Measurements from ENCODE around the gene USP20.

DNA sequence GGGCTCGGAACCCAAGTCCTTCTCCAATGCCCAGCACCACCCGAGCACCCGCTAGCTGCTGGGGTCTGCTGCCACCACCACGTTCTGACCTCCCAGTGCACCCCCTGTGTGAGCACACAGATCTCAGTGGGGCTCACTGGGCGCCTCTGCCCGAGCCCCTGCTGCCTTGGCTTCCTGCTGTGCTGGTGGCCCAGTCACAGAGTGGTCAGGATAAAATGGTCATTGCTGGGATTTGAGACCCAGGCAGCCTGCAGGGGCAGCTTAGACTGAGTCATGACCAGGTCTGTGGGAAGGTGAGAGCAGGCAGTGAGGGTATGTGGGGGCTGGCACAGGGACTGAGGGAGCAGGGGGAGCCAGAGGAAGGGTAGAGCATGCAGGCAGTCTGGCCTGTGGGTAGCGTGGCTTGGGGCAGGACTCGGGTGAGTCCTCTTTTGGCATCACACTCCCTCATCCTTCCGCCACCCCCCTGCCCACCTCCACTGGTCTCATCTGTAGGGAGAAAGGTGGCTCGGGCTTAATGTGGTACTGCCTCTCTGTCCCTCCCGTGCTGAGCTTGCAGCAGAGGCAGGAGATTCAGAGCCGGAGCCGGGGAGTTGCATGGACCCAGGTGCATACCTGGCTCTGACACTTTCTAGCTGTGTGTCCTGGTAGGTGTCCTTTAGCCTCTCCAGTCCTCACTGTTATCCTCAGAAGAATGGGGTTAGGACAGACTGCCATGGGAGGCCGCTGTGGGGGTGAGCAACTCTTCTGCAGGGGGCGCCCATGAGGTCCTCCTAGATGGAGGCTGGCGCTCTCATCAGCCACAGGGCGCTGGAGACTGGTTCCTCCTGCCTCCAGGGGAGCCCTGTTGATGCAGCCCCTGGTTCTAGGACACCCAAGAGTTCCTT is 32.1 kb downstream of the USP20 start:
- TF ChIP-seq, protein P1, sequence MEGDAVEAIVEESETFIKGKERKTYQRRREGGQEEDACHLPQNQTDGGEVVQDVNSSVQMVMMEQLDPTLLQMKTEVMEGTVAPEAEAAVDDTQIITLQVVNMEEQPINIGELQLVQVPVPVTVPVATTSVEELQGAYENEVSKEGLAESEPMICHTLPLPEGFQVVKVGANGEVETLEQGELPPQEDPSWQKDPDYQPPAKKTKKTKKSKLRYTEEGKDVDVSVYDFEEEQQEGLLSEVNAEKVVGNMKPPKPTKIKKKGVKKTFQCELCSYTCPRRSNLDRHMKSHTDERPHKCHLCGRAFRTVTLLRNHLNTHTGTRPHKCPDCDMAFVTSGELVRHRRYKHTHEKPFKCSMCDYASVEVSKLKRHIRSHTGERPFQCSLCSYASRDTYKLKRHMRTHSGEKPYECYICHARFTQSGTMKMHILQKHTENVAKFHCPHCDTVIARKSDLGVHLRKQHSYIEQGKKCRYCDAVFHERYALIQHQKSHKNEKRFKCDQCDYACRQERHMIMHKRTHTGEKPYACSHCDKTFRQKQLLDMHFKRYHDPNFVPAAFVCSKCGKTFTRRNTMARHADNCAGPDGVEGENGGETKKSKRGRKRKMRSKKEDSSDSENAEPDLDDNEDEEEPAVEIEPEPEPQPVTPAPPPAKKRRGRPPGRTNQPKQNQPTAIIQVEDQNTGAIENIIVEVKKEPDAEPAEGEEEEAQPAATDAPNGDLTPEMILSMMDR (IDR thresholded peaks at IDR 0.05): no peak
- TF ChIP-seq POLR2A (IDR thresholded peaks at IDR 0.05) (no peak), POLR2AphosphoS5 (IDR thresholded peaks at IDR 0.05) (no peak), EP300 (IDR thresholded peaks at IDR 0.05) (no peak)
